Epidermal melanocyte (primary cell): Measurements from ENCODE around the gene DUSP5.
A peak's percentile ranks its signal among the peaks of the same experiment; 100 is the strongest.

Experiments
- DNase-seq: peaks from one replicate; pipeline ENCODE4 v3.0.0; 2011; ENCODE audit warnings: low spot score; ENCODE audit not compliant: insufficient read length

Gene DUSP5

GRCh38 chr10:110499796-110500514, 2.2 kb downstream of the DUSP5 start:
- DNase-seq, result no peak

GRCh38 chr10:110500515-110500905, 2.8 kb downstream of the DUSP5 start:
- peak; percentile 38 for DNase-seq

- DNase-seq, result peak; percentile 57
Observed at GRCh38 chr10:110501142-110501937, 3.6 kb downstream of the DUSP5 start.

- DNase-seq, result no peak
Observed at GRCh38 chr10:110502072-110502845, 4.6 kb downstream of the DUSP5 start.

- peak; percentile 62 for DNase-seq
Observed at GRCh38 chr10:110502851-110503301, 5.2 kb downstream of the DUSP5 start.

- DNase-seq, result no peak
Observed at GRCh38 chr10:110503528-110504110, 5.9 kb downstream of the DUSP5 start.

GRCh38 chr10:110504111-110504735, 6.5 kb downstream of the DUSP5 start:
- no peak for DNase-seq

- no peak for DNase-seq
Observed at GRCh38 chr10:110505130-110505770, 7.5 kb downstream of the DUSP5 start.

GRCh38 chr10:110506448-110506847, 8.7 kb downstream of the DUSP5 start:
- no peak for DNase-seq

- DNase-seq, result no peak
Observed at GRCh38 chr10:110507346-110507745, 9.6 kb downstream of the DUSP5 start.

GRCh38 chr10:110508159-110508788, 10.6 kb downstream of the DUSP5 start:
- no peak for DNase-seq

GRCh38 chr10:110508806-110509544, 11.3 kb downstream of the DUSP5 start:
- DNase-seq, result no peak

GRCh38 chr10:110509560-110509959, 11.9 kb downstream of the DUSP5 start:
- no peak for DNase-seq

GRCh38 chr10:110510086-110510485, 12.4 kb downstream of the DUSP5 start:
- DNase-seq, result no peak

GRCh38 chr10:110510730-110511129, 13.0 kb downstream of the DUSP5 start:
- no peak for DNase-seq

- DNase-seq, result no peak
Observed at GRCh38 chr10:110511734-110512449, 14.2 kb downstream of the DUSP5 start.

GRCh38 chr10:110512461-110513187, 14.9 kb downstream of the DUSP5 start:
- no peak for DNase-seq

- DNase-seq, result no peak
Observed at GRCh38 chr10:110513949-110514348, 16.2 kb downstream of the DUSP5 start.
